Activated CD4-positive, alpha-beta T cell treated with anti-CD3 and anti-CD28 coated beads for 36 hours (primary cell): ENCODE data around the gene INF2. TPM values are rescaled to one million over a fixed set of nuclear protein-coding genes. Genes with fewer than 3 reads are reported as not detected.

Experiments used
- ATAC-seq: fragments of 200-7000 bp; cut with Tn5 transposase; one replicate; pipeline ENCODE4 v1.10.0; 2021; ENCODE audit warnings: mild to moderate bottlenecking, moderate library complexity
- CTCF ChIA-PET: fragments of 350-600 bp; sonication (Branson Sonifier 250); formaldehyde crosslinking; loops from one replicate; lab custom pipeline; 2021; ENCODE audit warnings: antibody characterized with exemption; lab: Charles Lee
- POLR2A ChIA-PET: fragments of 350-600 bp; sonication (Branson Sonifier 250); formaldehyde crosslinking; loops from one replicate; lab custom pipeline; 2021; ENCODE audit warnings: antibody characterized with exemption, inconsistent platforms; lab: Charles Lee
- DNase-seq: peaks from one replicate; pipeline ENCODE4 v3.0.0-alpha.2; 2020
- H3K27ac Mint-ChIP-seq: one replicate; pipeline ENCODE4 v1.8.0; 2021; ENCODE audit warnings: mixed read lengths
- H3K27me3 Mint-ChIP-seq: one replicate; pipeline ENCODE4 v1.8.0; 2021; ENCODE audit warnings: mixed read lengths
- H3K36me3 Mint-ChIP-seq: one replicate; pipeline ENCODE4 v1.8.0; 2021; ENCODE audit warnings: low read depth, mixed read lengths
- H3K4me1 Mint-ChIP-seq: one replicate; pipeline ENCODE4 v1.8.0; 2021; ENCODE audit warnings: mixed read lengths
- H3K4me3 Mint-ChIP-seq: one replicate; pipeline ENCODE4 v1.8.0; 2021; ENCODE audit warnings: mild to moderate bottlenecking, moderate library complexity, mixed read lengths
- H3K9me3 Mint-ChIP-seq: one replicate; pipeline ENCODE4 v1.8.0; 2021; ENCODE audit warnings: low read depth, mixed read lengths
- intact Hi-C, 2 experiments: fragments of 100-400 bp; cut with DNase I in 1 of 2; cut with micrococcal nuclease in 1 of 2; formaldehyde crosslinking; loops; one replicate each; pipeline versions ENCODE4 v1.14.2 to v1.15.1; 2022 to 2024; cut with DNase I, micrococcal nuclease
- total RNA-seq, 2 experiments: library from RNA; stranded (reverse); gene quantifications; one replicate each; pipeline ENCODE4 v1.2.3, GENCODE V29; 2021

The INF2 gene
- total RNA-seq, 2 experiments from 2014 or later = 60.8 to 66.0 TPM

GRCh38 chr14:104758981-104759969 is 69.9 kb downstream of the INF2 start:
- peaks cover 26% of the 10 kb centered on the region for H3K4me1 Mint-ChIP-seq
- H3K9me3 Mint-ChIP-seq = no peaks in the 10 kb centered on the region
- POLR2A ChIA-PET = no interaction called here
- DNase-seq (no peak), ATAC-seq (no peak)
- no peak overlapping the region for H3K4me3 Mint-ChIP-seq
- H3K27ac Mint-ChIP-seq = no peak overlapping the region
- peaks cover 37% of the 10 kb centered on the region for H3K36me3 Mint-ChIP-seq
- intact Hi-C loops = no loop called here
- CTCF ChIA-PET = interaction anchor here (0.5 to 3.0 kb wide), 3 partner anchors 9 to 1220 kb away, joined by 3 to 12 read pairs (median 3); no protein-coding TSS in a partner anchor
- no peaks in the 10 kb centered on the region for H3K27me3 Mint-ChIP-seq

DNA sequence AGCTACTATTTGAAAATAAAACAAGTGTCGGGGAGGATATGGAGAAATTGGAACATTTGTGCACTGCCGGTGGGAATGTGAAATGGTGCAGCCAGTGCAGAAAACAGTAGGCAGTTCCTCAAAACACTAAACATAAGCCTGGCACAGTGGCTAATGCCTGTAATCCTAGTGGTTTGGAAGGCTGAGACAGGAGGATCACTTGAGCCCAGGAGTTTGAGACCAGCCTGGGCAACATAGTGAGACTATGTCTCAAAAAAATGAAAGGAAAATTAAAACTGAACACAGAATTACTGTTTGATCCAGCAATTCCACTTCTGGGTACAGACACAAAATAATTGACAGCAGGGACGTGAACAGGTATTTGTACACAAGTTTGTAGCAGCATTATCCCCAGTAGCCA is 76.1 kb downstream of the INF2 start:
- no peak overlapping the region for H3K4me3 Mint-ChIP-seq
- no peaks in the 10 kb centered on the region for H3K9me3 Mint-ChIP-seq
- ChIA-PET CTCF (interaction anchor here (1.5 to 3.5 kb wide), 2 partner anchors 12 to 61 kb away, joined by 12 to 24 read pairs; partner anchors contain the start of gene SIVA1), POLR2A (no interaction called here)
- peaks cover 18% of the 10 kb centered on the region for H3K36me3 Mint-ChIP-seq
- no peak overlapping the region for H3K27ac Mint-ChIP-seq
- no peak for DNase-seq
- peaks cover 8% of the 10 kb centered on the region for H3K4me1 Mint-ChIP-seq
- intact Hi-C loops = no loop called here
- H3K27me3 Mint-ChIP-seq = no peaks in the 10 kb centered on the region
- no peak for ATAC-seq

- Mint-ChIP-seq H3K27me3 (no peaks in the 10 kb centered on the region), H3K27ac (no peak overlapping the region), H3K4me3 (no peak overlapping the region), H3K4me1 (peaks cover 8% of the 10 kb centered on the region), H3K36me3 (peaks cover 24% of the 10 kb centered on the region), H3K9me3 (no peaks in the 10 kb centered on the region)
- CTCF ChIA-PET = interaction anchor here (0.8 to 3.5 kb wide), 5 partner anchors 13 to 102 kb away, joined by 3 to 24 read pairs (median 3); partner anchors contain the start of genes SIVA1 and ZBTB42
- no peak for ATAC-seq
- intact Hi-C loops = no loop called here
- no peak for DNase-seq
- POLR2A ChIA-PET = no interaction called here
These were observed 76.9 kb downstream of the INF2 start for GRCh38 chr14:104766256-104766862.

- CTCF ChIA-PET = interaction anchor here (0.8 to 3.5 kb wide), 5 partner anchors 14 to 101 kb away, joined by 3 to 24 read pairs (median 3); partner anchors contain the start of genes SIVA1 and ZBTB42
- POLR2A ChIA-PET = no interaction called here
- H3K27me3 Mint-ChIP-seq = no peaks in the 10 kb centered on the region
- H3K4me3 Mint-ChIP-seq = no peak overlapping the region
- DNase-seq (no peak), ATAC-seq (no peak)
- intact Hi-C loops = no loop called here
- peaks cover 26% of the 10 kb centered on the region for H3K36me3 Mint-ChIP-seq
- peaks cover 8% of the 10 kb centered on the region for H3K4me1 Mint-ChIP-seq
- H3K27ac Mint-ChIP-seq = no peak overlapping the region
- H3K9me3 Mint-ChIP-seq = no peaks in the 10 kb centered on the region
These were observed 77.6 kb downstream of the INF2 start for GRCh38 chr14:104766863-104767633.

- no peaks in the 10 kb centered on the region for H3K27me3 Mint-ChIP-seq
- no peak overlapping the region for H3K27ac Mint-ChIP-seq
- H3K4me3 Mint-ChIP-seq = no peak overlapping the region
- no peak for DNase-seq
- H3K9me3 Mint-ChIP-seq = no peaks in the 10 kb centered on the region
- peaks cover 8% of the 10 kb centered on the region for H3K4me1 Mint-ChIP-seq
- peaks cover 26% of the 10 kb centered on the region for H3K36me3 Mint-ChIP-seq
- intact Hi-C loops = no loop called here
- ATAC-seq = no peak
- CTCF ChIA-PET = interaction anchor here (2.2 to 3.5 kb wide), 2 partner anchors 14 to 58 kb away, joined by 24 to 26 read pairs; partner anchors contain the start of gene SIVA1
- POLR2A ChIA-PET = no interaction called here
These were observed 78.2 kb downstream of the INF2 start for GRCh38 chr14:104767634-104767918.

DNA sequence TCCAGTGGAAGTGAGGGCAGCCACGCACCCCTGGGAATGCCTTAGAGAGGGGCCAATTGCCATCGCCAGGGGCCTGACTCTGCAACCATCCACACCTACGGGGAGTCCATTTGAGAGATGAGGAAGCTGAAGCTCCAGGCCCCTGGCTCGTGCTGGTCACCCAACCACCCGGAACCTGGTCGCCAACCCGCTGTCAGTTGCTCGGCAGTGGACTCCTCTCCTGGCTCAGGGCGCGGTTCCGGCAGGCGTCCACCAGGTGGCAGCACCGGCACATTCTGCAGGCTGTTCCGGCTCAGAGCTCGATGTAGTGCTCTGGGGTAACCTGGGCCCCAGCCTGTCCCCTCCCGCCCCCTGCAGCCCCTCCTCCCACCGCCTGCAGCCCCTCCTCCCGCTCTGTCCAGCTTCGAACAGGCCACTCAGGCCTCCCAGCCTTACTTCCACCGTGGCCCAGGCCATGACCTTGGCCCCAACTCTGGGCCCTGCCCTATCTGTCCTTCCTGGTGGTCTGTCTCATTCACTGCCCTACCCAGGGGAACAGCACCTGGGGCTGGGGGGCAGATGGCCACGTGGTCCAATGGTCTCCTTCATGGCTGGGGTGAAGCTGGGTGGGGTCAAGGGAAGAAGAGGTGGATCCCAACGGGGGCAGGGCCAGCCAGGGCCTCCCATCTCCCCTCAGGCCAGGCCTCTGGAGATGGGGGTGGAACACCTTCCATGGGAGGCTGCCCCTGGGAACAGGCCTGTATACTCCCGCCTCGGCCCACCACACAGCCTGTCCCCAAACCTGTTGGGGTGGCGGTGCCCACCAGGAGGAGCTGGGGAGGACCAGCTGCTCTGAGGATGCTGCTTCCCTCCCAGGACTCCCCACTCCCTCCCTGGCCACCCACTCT is 79.3 kb downstream of the INF2 start:
- Mint-ChIP-seq H3K4me3 (no peak overlapping the region), H3K27ac (no peak overlapping the region), H3K4me1 (peaks cover 8% of the 10 kb centered on the region), H3K27me3 (no peaks in the 10 kb centered on the region), H3K36me3 (peaks cover 30% of the 10 kb centered on the region), H3K9me3 (no peaks in the 10 kb centered on the region)
- ATAC-seq (peak; percentile 95), DNase-seq (peak; percentile 96)
- ChIA-PET CTCF (interaction anchor here (0.6 to 3.5 kb wide), 18 partner anchors 10 to 1084 kb away, joined by 3 to 26 read pairs (median 4); partner anchors contain the start of genes SIVA1 and ZBTB42), POLR2A (interaction anchor here (1.1 kb wide), 1 partner anchor 16 kb away, joined by 8 read pairs; the partner anchor contains the start of gene SIVA1)
- intact Hi-C loops = loop anchor here (1.0 to 2.0 kb wide), 4 partner anchors 15 to 102 kb away; partner anchors contain the start of genes AKT1 (in 1 of the 2) and SIVA1 (in 1 of the 2)

- Mint-ChIP-seq H3K27ac (no peak overlapping the region), H3K36me3 (peaks cover 32% of the 10 kb centered on the region)
- POLR2A ChIA-PET = interaction anchor here (1.1 to 1.6 kb wide), 2 partner anchors 17 kb away, joined by 6 to 8 read pairs; partner anchors contain the start of gene SIVA1
These were observed 80.1 kb downstream of the INF2 start for GRCh38 chr14:104769324-104770071.

DNA sequence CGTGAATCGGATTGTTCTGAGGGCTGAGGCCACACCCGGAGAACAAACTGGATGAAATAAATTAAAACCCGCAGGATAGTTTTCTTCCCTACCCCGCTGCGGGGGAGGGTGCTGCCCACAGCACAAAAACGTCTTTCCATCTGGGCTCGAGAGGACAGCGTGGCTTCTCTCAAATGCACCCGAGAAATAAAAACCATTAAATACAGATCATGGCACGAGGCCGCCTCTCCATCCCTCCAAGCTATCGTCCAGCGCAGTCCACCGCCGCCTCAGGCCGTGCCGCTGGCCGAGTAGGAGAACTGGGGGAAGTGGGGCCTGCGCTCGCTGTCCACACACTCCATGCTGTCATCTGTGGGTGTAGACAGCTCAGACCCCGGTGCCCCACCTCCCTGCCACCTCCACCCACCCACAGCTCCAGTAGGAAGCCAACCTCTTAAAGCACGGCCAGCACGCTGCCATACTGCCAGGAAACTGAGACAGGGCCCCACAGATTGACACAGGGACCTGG is 80.7 kb downstream of the INF2 start:
- no peak overlapping the region for H3K4me3 Mint-ChIP-seq
- ChIA-PET CTCF (interaction anchor here (0.5 to 1.8 kb wide), 7 partner anchors 18 to 817 kb away, joined by 3 to 6 read pairs (median 4); partner anchors contain the start of genes SIVA1 and ZBTB42), POLR2A (interaction anchor here (1.2 to 1.6 kb wide), 2 partner anchors 18 to 56 kb away, joined by 4 to 6 read pairs; partner anchors contain the start of gene SIVA1)
- peaks cover 32% of the 10 kb centered on the region for H3K36me3 Mint-ChIP-seq
- no peaks in the 10 kb centered on the region for H3K9me3 Mint-ChIP-seq
- DNase-seq (no peak), ATAC-seq (no peak)
- H3K4me1 Mint-ChIP-seq = peaks cover 8% of the 10 kb centered on the region
- intact Hi-C loops = no loop called here
- H3K27me3 Mint-ChIP-seq = no peaks in the 10 kb centered on the region
- no peak overlapping the region for H3K27ac Mint-ChIP-seq

More at GRCh38 chr14:104769324-104770071, 80.1 kb downstream of the INF2 start:
- intact Hi-C loops = loop anchor here in 1 of 2 experiments (2.0 kb wide), 1 partner anchor 25 kb away; the partner anchor contains the start of gene AKT1
- Mint-ChIP-seq H3K9me3 (no peaks in the 10 kb centered on the region), H3K27me3 (no peaks in the 10 kb centered on the region), H3K4me3 (no peak overlapping the region), H3K4me1 (peaks cover 8% of the 10 kb centered on the region)
- CTCF ChIA-PET = interaction anchor here (0.7 to 2.2 kb wide), 14 partner anchors 14 to 258 kb away, joined by 3 to 26 read pairs (median 4); partner anchors contain the start of genes SIVA1 and ZBTB42
- DNase-seq (no peak), ATAC-seq (no peak)

GRCh38 chr14:104770851-104771272 is 81.4 kb downstream of the INF2 start:
- peaks cover 32% of the 10 kb centered on the region for H3K36me3 Mint-ChIP-seq

More at GRCh38 chr14:104770851-104771272, 81.4 kb downstream of the INF2 start:
- DNase-seq (peak; percentile 57), ATAC-seq (no peak)
- CTCF ChIA-PET = interaction anchor here (0.5 to 1.8 kb wide), 7 partner anchors 18 to 818 kb away, joined by 3 to 6 read pairs (median 4); partner anchors contain the start of genes SIVA1 and ZBTB42
- Mint-ChIP-seq H3K9me3 (no peaks in the 10 kb centered on the region), H3K4me3 (no peak overlapping the region), H3K4me1 (peaks cover 8% of the 10 kb centered on the region), H3K27me3 (no peaks in the 10 kb centered on the region), H3K27ac (no peak overlapping the region)
- POLR2A ChIA-PET = interaction anchor here (1.2 to 1.6 kb wide), 2 partner anchors 18 to 55 kb away, joined by 4 to 6 read pairs; partner anchors contain the start of gene SIVA1
- intact Hi-C loops = no loop called here
